ENCODE measurements around the gene SALL1.

The SALL1 gene

DNA sequence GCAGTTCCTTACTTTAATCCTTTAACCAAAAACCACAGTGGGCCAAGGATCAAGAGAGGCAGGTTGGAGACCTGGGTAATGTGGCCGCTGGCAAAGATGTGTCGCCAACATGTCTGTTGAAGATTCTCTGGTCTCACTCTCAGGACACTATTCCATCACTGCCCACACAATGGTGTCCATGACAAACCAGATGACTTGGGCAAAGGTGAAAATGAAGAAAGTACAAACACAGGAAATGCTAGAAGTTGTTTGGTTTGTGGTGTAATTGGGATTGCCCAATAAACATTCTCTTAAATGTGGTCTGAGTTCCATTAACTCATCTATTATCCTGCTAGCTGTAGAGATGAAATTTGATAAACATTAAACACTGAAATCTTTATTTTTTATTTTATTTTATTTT, 43.3 kb downstream of the SALL1 start:
- no peak for DNase-seq

DNA sequence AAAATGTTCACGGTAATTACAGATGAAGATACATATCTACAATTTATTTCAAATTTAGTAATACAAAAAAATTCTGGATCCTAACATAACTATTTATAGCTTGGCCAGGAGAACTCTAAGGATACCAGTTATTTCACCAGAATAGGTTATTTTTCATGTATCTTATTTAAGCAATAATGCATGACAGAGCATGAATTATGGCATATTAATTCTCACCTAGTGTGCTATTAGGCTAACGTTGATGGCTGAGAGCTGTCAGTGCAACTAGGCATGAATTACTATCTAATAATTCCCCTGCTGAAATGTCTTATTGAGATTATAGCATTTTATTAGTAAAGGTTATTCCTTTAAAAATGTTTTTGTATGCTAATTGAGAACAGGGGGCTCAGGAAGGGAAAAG, 44.5 kb downstream of the SALL1 start:
- no peak for DNase-seq

DNA sequence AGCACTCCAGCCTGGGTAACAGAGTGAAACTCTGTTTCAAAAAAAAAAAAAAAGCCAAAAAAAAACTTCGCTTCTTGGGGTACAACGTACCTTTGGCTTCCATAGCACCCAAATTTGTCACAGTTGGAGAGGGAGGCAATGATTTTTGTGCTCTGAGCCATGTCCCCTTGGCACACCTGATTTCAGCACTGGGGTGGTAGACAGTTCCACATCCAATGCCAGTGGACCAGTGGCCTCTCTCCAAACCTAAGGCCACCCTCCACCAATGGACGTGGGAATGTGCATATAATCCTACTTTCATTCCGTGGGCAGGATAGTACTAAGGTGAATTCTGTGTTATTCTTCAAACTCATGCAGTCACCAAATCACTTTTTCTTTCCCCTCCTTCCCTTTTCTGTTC, 47.5 kb downstream of the SALL1 start:
- DNase-seq: no peak

DNA sequence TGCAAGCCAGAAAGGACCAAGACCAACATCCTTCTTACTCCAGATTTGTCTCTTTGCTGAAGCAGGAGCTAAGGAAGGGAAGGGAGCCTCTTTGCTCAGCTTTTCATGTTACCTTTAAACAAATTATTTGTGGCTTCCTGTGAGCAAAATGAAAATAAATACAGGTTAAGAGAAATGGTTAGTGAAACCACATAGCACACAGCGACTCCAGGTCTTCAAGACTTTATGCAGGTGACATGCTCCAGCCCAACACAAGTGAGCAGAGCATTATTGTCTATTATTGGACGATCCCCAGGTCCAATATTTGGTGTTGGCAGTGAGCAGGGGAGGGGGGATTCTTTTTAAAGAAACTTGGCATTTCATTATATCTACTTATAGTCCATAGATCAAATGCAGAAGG, 53.3 kb downstream of the SALL1 start:
- no peak for DNase-seq

DNA sequence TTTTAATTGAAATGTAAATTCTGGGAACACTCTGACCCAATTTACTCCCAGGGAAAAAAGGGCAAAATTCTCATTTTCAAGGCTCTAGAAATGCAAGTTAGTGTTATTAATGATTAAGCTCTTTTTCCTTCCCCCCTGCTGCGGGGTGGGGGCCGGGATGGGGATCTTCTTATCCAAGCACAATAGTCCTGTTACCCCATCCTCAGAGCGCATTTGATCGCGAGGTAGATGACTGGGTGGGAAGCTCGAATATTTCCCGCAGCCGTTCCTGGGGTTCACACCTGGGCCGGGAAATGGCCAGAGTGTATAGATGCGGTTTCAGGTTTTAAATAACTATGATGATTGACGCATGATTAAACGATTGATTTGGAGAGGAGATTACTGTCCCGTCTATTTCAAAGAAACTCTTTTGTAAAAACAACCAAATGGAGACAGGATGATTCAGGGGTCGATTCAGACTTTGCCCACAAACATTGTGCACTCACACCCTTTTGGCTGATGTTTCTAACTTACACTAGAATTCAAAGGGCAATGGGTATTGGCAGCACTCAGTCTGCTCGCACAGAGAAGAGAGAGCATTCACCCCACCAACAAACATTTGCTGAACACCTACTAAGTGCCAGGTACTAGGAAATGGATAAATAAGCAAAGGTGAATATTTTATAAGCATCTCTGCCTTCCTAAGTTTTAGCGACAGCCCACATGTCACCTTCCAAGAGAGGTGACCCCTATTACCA, 55.0 kb downstream of the SALL1 start:
- no peak for DNase-seq

DNA sequence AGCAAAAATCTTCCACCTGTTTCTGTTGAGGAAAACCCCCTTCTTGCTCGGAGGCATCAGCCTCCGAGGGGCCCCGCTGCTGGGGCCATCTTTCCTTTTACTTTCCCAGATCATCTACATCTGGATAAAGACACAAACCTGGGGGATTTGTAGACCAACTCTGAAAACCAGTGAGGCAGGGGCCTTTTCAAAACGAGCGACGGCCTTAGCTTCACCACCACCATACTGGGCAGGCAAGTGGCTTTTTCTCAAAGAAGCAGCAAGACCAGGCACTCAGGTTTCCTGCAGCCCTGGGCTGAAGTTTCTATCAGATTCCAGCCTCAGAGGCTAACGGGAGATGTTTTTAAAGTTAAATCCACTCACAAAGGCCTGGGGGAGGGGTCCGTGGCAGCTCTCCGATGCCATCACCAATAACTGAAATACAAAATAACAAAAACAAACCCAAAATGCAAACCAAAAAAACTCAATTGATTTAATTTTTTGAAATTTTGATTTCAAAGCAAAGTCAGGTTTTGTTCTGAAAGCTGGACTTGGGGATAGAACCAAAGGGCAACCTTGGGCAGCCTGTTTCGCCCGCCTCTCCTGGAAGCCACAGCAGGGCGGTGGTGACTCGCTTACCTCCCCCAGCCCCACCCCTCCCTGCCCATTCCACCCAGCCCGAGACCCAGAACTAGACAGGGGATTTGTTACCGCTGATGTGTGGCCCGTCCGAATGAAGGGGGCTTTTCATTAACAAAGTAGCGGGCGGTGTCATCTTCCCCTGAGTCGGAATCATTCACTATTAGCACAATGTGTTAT, 55.8 kb downstream of the SALL1 start:
- DNase-seq: no peak

DNA sequence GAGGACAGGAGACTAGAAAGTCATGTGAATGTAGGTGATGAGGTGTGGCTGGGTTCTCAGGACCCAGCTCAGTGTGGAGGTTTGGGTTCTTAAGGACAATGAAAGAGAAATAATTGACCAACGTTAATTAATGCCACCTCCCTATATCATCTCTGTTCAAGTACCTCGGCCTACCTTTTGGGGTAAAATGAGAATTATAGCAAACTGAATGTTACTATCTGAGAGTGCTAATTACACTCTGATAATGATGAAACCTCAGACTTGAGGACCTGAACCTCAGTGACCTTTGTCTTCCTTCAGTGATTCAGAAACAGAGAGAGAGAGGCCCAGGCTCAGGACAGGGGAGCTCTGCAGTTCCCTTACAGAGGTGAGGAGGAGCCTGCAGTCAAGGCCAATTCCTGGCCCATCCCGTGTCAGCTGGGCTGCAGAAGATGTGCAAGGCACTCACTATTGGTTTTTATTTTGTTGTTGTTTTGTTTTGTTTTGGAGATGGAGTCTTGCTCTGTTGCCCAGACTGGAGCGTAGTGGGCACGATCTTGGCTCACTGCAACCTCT, 57.3 kb downstream of the SALL1 start:
- DNase-seq: no peak
